SIG-M5 (cell line): ENCODE measurements around the gene LRRC56.

Experiments
- DNase-seq: peaks from one replicate; lab custom pipeline; 2025; lab: John Stamatoyannopoulos, UW

LRRC56 gene

DNA sequence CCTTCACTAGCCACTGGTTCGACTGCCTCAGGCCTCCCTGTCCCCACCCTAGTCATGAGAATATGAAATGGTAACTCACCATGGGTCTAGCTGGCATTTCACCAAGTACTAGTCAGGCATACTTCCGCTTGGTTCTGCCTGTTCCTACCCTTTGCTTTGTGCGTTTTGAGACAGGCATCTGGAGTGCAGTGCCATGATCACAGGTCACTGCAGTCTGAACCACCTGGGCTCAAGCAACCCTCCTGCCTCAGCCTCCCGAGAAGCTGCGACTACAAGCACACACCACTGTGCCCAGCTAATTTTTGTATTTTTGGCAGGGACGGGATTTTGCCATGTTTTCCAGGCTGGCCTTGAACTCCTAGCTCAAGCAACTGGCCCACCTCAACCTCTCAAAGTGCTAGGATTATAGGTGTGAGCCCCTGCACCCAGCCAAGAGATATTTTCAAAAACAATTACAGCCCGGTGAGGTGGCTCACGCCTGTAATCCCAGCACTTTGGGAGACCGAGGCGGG, 16.1 kb upstream of the LRRC56 start:
- DNase-seq, result no peak

DNA sequence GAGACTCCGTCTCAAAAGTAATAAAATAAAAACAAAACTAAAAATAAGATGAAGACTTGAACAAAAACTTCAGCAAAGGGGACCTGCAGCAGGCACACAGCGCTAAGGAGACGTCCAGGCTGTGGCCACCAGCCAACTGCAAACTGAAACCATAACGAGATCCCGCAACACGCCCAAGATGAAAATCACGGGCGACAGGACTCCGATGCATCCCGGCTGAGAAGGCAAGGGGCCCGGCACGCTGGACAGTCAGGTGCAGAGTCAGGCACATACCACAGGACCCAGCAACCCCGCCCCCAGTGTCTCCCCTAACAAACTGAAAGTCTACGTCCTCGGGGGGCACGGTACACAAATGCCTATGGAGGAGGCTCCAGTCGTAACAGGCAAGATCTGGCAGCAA, 11.1 kb upstream of the LRRC56 start:
- DNase-seq, result no peak

DNA sequence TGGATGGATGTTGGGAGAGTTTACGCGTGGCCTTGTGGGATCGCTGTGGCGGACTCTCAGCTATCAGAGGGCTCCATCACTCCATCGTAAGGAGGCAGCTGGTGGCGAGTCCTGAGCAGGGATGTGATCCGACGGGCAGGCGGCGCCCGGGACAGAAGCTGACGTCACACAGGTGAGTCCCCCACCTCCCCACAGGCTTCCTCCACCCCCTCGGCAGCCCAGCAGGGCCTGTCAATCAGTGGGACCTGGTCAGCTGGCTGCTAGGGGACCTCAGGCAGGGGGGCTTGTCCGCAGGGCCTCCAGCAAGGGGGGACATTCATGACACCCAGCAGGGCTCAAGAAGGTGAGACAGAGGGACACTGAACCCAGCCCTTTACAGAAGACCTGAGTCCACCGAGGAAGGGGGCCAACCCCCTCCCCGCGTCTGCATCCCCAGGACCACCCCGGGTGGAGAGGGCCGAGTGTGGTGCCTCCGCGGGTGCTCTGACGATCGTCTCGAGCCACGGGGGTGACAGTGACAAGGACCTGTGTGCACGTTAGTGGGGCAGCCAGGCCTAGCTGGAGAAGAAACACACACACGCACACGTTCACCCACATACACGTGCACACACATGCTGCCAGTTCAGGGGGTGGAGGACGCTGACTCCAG, 9.0 kb upstream of the LRRC56 start:
- no peak for DNase-seq

DNA sequence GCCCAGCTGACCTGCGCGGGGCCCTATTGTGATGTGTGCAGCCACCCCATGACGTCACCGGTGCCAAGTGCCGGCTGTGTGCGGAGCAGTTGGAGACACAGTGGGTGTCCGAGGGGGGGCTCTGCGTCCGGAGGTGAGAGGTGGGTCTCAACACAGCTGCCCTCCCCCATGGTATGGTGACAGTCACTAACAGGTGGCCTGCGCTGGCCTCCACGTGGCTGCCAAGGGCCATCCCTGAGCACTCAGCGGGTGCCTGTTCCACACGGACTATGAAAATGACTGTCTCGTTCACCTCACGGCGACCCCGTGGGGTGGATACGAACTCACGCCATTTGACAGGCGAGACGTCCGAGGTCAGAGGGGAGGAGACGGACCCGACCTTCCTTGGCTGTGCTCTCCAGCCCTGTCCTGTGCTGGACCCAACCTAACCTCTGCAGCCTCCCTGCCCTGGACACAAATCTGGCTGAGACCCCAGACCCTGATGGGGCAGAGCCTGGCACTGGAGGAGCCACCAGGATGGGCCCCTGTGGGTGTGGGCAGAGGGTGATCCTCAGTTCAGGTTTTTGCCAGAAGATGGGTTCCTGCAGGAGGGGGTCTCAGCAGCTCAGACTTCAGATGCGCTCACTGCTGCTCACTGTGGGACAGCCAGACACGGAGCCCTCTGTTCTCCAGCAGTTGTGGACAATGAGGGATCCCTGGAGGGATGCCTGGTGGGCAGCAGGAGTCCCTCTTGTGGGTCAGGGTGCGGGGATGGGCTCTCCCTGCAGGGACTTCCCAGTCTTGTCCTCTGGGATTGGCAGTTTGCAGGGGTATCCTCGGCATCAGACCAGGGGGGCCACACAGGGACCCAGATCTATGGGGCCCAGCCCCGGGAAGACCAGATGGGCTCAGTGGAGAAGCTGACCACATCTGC, 8.3 kb upstream of the LRRC56 start:
- no peak for DNase-seq

- DNase-seq, result no peak
Observed at GRCh38 chr11:529728-530411, 7.5 kb upstream of the LRRC56 start.

DNA sequence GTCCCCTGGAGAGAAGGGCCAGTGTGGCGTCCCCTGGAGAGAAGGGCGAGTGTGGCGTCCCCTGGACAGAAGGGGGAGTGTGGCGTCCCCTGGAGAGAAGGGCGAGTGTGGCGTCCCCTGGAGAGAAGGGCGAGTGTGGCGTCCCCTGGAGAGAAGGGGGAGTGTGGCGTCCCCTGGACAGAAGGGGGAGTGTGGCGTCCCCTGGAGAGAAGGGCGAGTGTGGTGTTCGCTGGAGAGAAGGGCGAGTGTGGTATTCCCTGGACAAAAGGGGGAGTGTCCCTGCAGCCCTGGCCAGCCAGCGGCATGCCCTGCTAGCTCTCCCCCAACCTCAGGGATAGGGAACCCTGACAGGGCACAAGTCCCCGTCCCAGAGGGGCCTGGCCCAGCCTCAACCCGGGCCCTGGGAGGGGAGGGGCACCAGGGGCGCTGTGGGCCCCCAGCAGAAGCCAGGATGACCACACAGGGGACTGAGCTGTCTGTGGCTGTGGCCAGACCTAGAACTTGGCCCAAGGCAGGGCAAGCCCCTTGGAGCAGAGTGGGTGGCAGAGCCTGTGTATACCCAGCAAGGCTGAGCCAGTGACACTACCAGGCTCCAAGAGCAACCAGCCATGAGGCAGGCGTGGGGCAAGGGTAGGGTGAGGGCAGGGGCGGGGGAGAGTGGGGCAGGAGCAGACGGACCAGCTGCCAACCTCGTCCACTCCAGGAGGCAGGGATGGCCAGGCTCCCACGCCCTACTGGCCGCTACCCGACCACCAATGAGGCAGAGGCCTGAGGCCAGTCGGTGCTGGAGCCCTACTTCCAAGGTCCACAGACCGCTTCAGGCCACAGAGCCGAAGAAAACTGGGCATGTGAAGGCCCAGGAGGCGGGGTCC, 6.1 kb upstream of the LRRC56 start:
- no peak for DNase-seq

- DNase-seq, result no peak
Observed at GRCh38 chr11:531919-532526, 5.3 kb upstream of the LRRC56 start.

DNA sequence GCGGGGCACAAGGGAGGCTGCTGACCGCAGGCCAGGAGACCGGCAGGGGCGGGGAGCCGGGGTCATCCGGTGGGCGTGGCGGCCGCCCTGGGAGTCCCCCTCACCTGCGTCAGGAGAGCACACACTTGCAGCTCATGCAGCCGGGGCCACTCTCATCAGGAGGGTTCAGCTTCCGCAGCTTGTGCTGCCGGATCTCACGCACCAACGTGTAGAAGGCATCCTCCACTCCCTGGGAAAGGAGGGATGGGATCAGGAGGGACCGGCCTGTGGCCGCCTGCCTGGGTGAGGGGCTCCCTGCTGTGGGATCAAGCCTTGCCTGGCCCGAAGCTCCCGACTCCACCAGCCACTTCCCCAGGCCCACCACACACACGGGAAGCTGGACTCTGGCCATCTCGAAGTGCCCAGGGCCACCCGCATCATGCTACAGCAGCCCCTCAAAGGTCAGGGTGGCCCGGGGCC, 4.8 kb upstream of the LRRC56 start:
- DNase-seq, result no peak

GRCh38 chr11:532986-533585, 4.2 kb upstream of the LRRC56 start:
- no peak for DNase-seq

DNA sequence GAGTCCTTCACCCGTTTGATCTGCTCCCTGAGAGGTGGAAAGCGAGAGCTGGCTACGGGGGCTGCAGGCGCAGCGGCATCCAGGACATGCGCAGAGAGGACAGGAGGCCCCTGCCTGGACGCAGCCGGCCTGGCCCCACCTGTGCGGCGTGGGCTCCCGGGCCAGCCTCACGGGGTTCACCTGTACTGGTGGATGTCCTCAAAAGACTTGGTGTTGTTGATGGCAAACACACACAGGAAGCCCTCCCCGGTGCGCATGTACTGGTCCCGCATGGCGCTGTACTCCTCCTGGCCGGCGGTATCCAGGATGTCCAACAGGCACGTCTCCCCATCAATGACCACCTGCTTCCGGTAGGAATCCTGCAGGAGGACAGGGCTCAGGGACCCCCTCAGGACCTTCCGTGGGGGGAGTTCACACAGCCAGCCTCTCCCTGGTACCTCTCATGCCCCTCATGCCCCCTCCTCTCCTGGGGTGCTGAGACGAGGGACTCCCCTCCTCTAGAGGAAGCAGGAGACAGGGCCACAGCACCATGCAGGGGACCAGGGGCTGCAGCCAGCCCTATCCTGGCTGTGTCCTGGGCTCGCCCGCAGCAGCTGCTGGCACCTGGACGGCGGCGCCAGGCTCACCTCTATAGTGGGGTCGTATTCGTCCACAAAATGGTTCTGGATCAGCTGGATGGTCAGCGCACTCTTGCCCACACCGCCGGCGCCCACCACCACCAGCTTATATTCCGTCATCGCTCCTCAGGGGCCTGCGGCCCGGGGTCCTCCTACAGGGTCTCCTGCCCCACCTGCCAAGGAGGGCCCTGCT, 3.5 kb upstream of the LRRC56 start:
- no peak for DNase-seq

DNA sequence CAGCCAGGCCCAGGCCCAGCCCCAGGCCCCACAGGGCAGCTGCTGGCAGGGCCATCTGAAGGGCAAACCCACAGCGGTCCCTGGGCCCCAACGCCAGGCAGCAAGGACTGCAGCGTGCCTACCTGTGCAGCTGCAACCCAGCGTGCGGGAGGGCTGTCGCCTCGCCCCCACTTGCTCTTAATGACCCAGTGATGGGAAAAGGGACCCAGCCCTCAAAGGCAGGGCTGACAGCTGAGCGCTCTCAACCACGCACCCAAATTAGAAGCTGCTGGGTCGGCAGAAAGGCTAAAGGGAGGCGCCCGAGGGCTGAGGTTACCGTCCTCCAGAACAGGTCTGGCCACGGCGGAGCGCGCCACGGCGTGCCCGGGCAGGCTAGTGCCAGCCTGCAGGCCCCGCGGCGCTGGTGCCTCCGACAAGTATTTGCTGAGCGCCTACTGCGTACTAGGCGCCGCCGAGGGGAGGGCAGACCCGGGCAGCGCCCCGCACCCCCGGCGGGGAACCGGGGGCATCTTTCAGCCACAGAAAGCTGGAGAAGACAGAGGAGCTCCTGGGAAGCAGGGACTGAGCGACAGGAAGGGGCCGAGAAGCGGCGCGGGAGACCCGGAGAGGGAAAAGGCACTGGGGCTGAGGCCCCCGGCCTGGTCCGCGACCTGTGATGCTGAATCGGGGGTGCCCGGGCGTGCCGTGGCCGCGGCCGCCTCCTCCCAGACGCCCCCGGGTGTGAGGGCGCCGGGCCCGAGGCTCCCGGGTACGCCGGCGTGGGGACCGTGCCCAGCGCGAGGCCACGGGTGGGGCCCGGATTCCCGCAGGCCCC, 2.7 kb upstream of the LRRC56 start:
- DNase-seq, result no peak

DNA sequence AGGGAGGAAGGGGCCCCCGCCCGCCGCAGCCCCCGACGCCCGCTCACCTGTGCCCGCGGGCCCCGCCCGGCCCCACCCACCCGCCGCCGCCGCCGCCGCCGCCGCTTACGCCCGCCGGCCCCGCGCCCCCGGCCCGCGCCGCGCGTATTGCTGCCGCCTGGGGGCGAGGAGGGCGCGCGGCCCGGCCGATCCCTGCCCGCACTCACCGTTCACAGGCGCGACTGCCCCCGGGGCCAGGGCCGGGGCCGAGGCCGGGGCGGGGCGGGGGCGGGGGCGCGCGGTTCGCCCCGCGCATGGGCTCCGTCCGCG, 2.2 kb upstream of the LRRC56 start:
- no peak for DNase-seq

DNA sequence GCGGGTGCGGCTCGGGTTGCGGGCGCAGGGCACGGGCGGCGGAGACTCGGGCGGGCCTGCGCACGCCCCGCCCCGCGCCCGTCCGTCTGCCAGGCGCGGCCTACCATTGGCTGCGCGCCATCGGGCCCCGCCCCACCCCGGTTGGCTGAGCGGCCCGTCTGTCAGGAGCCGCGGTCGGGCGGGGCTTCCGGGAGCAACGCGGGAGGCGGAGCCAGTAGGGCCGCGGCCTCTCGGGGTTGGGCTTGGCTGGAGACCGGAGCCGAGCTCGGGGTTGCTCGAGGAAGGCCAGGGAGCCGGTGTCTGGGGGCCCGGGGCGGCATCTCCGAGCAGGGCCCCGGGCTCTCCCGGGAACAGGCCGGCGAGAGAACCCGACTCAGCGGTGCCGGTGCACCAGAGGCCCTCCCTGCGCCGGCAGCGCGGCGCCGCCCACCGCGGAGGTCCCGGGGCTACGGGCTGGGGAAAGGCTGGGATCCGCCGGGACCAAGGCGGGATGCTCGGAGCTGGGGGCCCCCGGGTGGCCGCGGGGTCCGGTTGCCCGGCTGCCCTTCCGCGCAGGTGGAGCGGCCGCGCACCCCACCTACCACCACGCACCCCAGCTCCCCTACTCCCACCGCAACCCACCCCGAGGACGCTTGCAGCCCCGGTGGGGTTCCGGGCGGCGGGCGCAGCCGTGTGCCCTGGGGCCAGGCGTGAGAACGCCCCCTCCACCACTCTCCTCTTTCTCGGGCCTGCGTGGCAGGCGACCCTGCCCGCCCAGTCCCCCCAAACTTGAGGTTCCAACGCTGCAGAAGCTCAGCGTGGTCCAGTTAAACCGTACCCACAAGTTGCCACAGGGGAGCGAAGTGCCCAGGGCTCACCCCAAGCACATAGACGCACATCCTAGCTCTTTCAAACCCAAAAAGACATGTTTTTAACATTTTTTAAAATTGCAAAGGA, 1.5 kb upstream of the LRRC56 start, which contains the start of gene HRAS:
Gene HRAS, minus strand, starts transcription at position 58 of the 936 bp plus-strand sequence.
- DNase-seq, result peak; percentile 56

GRCh38 chr11:537622-538430, 499 bp downstream of the LRRC56 start:
- no peak for DNase-seq

GRCh38 chr11:538431-539051, 1.2 kb downstream of the LRRC56 start:
- DNase-seq, result no peak

DNA sequence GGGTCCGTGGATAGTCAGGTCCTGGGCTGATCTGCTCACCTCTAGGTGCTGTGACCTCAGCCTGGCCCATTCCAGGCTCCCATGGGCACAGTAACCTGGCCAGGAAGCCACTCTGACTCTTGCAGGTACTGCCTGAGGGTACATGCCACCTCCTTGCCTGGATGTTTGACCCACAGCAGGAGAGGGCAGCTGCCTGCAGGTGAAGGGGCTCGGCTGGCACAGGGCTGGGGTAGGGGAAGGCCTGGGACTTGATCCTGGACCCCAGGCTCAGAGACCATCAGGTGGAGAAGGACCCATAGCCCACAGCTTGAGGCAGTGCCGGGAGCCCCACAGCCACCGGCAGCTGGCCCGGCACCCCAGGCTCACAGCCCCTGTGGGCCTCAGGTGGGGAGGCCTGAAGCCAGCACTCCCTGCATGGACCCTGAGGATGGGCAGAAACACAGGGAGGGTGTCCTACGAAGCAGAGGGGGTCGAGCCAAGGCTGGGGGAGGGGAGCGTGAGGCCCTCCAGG, 2.7 kb downstream of the LRRC56 start:
- DNase-seq, result no peak
